Upper lobe of left lung (tissue), 4 donors: ENCODE results near the gene MYOG.

Source experiments
- CTCF ChIP-seq, 6 experiments: fragments of 450-650 bp in 4 of 6; fragments of 200-600 bp in 2 of 6; sonication (generic) in 2 of 6; IDR thresholded peaks; one replicate each; pipeline ENCODE4 v1.5.1; 2016 to 2019; ENCODE audit warnings: antibody characterized with exemption in 6 of 6
- POLR2AphosphoS5 ChIP-seq, 2 donors: sonication (generic); formaldehyde crosslinking; IDR thresholded peaks; one replicate each; pipeline ENCODE4 v1.5.1; 2017; ENCODE audit warnings: antibody characterized with exemption in 2 of 2

- TF ChIP-seq CTCF (IDR thresholded peaks at IDR 0.05) (no peak), POLR2AphosphoS5 (IDR thresholded peaks at IDR 0.05) (no peak)
These were observed 27.5 kb upstream of the MYOG start for GRCh38 chr1:203113308-203113707.
